Calu3 (cell line): ENCODE data around the gene CLASP1. TPM values are rescaled to one million over a fixed set of nuclear protein-coding genes. Genes with fewer than 3 reads are reported as not detected.

Source experiments
- BruUV-seq: library from RNA; stranded (reverse); fragments of 400-500 nt; replicated peaks from 2 replicates; lab custom pipeline; 2021; lab: Mats Ljungman, UMichigan
- CTCF ChIA-PET: fragments of 300-600 bp; sonication (Branson Sonifier 250); formaldehyde crosslinking; loops from one replicate; lab custom pipeline; 2022; ENCODE audit warnings: antibody characterized with exemption; lab: Charles Lee
- DNase-seq: peaks from one replicate; pipeline ENCODE4 v3.0.0; 2022
- H3K27ac Mint-ChIP-seq: one replicate; pipeline ENCODE4 v1.8.0; 2022; ENCODE audit warnings: mixed read lengths; ENCODE audit not compliant: unreplicated experiment
- H3K27me3 Mint-ChIP-seq: one replicate; pipeline ENCODE4 v1.8.0; 2022; ENCODE audit warnings: mixed read lengths; ENCODE audit not compliant: unreplicated experiment
- H3K36me3 Mint-ChIP-seq: one replicate; pipeline ENCODE4 v1.8.0; 2022; ENCODE audit warnings: mild to moderate bottlenecking, moderate library complexity, mixed read lengths; ENCODE audit not compliant: insufficient read depth, unreplicated experiment
- H3K4me1 Mint-ChIP-seq: one replicate; pipeline ENCODE4 v1.8.0; 2022; ENCODE audit warnings: mild to moderate bottlenecking, low read depth, mixed read lengths; ENCODE audit not compliant: unreplicated experiment
- H3K4me3 Mint-ChIP-seq: one replicate; pipeline ENCODE4 v1.8.0; 2022; ENCODE audit warnings: mild to moderate bottlenecking, low read depth, moderate library complexity, mixed read lengths; ENCODE audit not compliant: unreplicated experiment
- H3K9me3 Mint-ChIP-seq: one replicate; pipeline ENCODE4 v1.8.0; 2022; ENCODE audit warnings: low read depth, mixed read lengths; ENCODE audit not compliant: unreplicated experiment
- CTCF ChIP-seq: fragments of 200-600 bp; IDR thresholded peaks from one replicate; pipeline ENCODE4 v1.8.0; 2022; ENCODE audit warnings: antibody characterized with exemption; ENCODE audit not compliant: unreplicated experiment
- intact Hi-C: fragments of 100-400 bp; cut with micrococcal nuclease; formaldehyde crosslinking; loops from one replicate; pipeline ENCODE4 v1.10.0; 2022; ENCODE audit not compliant: unreplicated experiment
- total RNA-seq: library from RNA; stranded (reverse); gene quantifications from 2 replicates; pipeline ENCODE4 v1.2.3, GENCODE V29; 2022

Gene CLASP1
- total RNA-seq, 1 experiment from 2014 or later: 59.7 TPM

- Mint-ChIP-seq H3K36me3 (no peaks in the 10 kb centered on the region), H3K27ac (no peak overlapping the region), H3K4me3 (no peak overlapping the region), H3K4me1 (peaks cover 21% of the 10 kb centered on the region), H3K27me3 (no peaks in the 10 kb centered on the region), H3K9me3 (no peaks in the 10 kb centered on the region)
- CTCF ChIA-PET: no interaction called here
- intact Hi-C loops: no loop called here
- no TSS peak for BruUV-seq
- no peak for DNase-seq
- no peak for TF ChIP-seq CTCF
These were observed 163.0 kb downstream of the CLASP1 start for GRCh38 chr2:121486191-121486790.

- no peak for DNase-seq
- CTCF ChIA-PET: no interaction called here
These were observed 164.2 kb downstream of the CLASP1 start for GRCh38 chr2:121485039-121485438.

GRCh38 chr2:121483846-121484245 lies 165.4 kb downstream of the CLASP1 start:
- intact Hi-C loops: no loop called here
- no peak overlapping the region for H3K4me3 Mint-ChIP-seq
- CTCF ChIA-PET: no interaction called here

More at GRCh38 chr2:121485039-121485438, 164.2 kb downstream of the CLASP1 start:
- TF ChIP-seq CTCF: no peak
- intact Hi-C loops: no loop called here
- Mint-ChIP-seq H3K27ac (no peak overlapping the region), H3K4me1 (peaks cover 34% of the 10 kb centered on the region), H3K27me3 (no peaks in the 10 kb centered on the region), H3K4me3 (no peak overlapping the region), H3K9me3 (no peaks in the 10 kb centered on the region), H3K36me3 (no peaks in the 10 kb centered on the region)
- BruUV-seq: no TSS peak

GRCh38 chr2:121483021-121483420 lies 166.2 kb downstream of the CLASP1 start:
- Mint-ChIP-seq H3K36me3 (no peaks in the 10 kb centered on the region), H3K9me3 (no peaks in the 10 kb centered on the region), H3K27me3 (no peaks in the 10 kb centered on the region), H3K4me1 (peaks cover 33% of the 10 kb centered on the region), H3K27ac (no peak overlapping the region), H3K4me3 (no peak overlapping the region)
- no peak for DNase-seq
- CTCF ChIA-PET: no interaction called here
- no TSS peak for BruUV-seq
- no peak for TF ChIP-seq CTCF
- intact Hi-C loops: no loop called here

More at GRCh38 chr2:121483846-121484245, 165.4 kb downstream of the CLASP1 start:
- no peak for TF ChIP-seq CTCF
- Mint-ChIP-seq H3K36me3 (no peaks in the 10 kb centered on the region), H3K27me3 (no peaks in the 10 kb centered on the region), H3K4me1 (peaks cover 33% of the 10 kb centered on the region), H3K27ac (no peak overlapping the region), H3K9me3 (no peaks in the 10 kb centered on the region)
- BruUV-seq: no TSS peak
- DNase-seq: no peak
